Uterus (tissue), 4 donors: ENCODE data around the gene RAB14. TPM values are rescaled to one million over a fixed set of nuclear protein-coding genes. Genes with fewer than 3 reads are reported as not detected.

Source experiments
- DNase-seq, 2 donors: peaks; one replicate each; pipeline ENCODE4 v3.0.0-alpha.2; 2019 to 2020
- H3K27ac ChIP-seq, 2 donors: fragments of 200-600 bp; sonication (generic); 1 replicate in 1 of 2; 2 replicates in 1 of 2; pipeline ENCODE4 v1.5.1; 2016 to 2018
- H3K27me3 ChIP-seq, 2 donors: fragments of 200-600 bp; sonication (generic); one replicate each; pipeline ENCODE4 v1.5.1; 2018 to 2019; ENCODE audit warnings: control low read depth in 1 of 2
- H3K36me3 ChIP-seq, 2 donors: fragments of 200-600 bp; sonication (generic); one replicate each; pipeline ENCODE4 v1.5.1; 2019; ENCODE audit warnings: control low read depth in 1 of 2
- H3K4me1 ChIP-seq, 2 donors: fragments of 200-600 bp; sonication (generic); one replicate each; pipeline ENCODE4 v1.5.1; 2018 to 2019; ENCODE audit warnings: control low read depth in 1 of 2
- H3K4me3 ChIP-seq, 2 donors: fragments of 200-600 bp; sonication (generic); 1 replicate in 1 of 2; 2 replicates in 1 of 2; pipeline ENCODE4 v1.5.1; 2018 to 2019; ENCODE audit warnings: mild to moderate bottlenecking in 1 of 2
- H3K9me3 ChIP-seq, 2 donors: fragments of 200-600 bp; sonication (generic); one replicate each; pipeline ENCODE4 v1.5.1; 2019; ENCODE audit warnings: control low read depth in 1 of 2
- CTCF ChIP-seq, 4 experiments: fragments of 200-600 bp in 2 of 4; fragments of 450-650 bp in 2 of 4; sonication (generic) in 2 of 4; IDR thresholded peaks; one replicate each; pipeline ENCODE4 v1.5.1; 2016 to 2019; ENCODE audit warnings: antibody characterized with exemption in 4 of 4, mild to moderate bottlenecking in 2 of 4, moderate library complexity in 1 of 4
- POLR2A ChIP-seq, 2 donors: fragments of 450-650 bp; IDR thresholded peaks; one replicate each; pipeline ENCODE4 v1.6.1; 2016; ENCODE audit warnings: antibody characterized with exemption in 2 of 2, mild to moderate bottlenecking in 1 of 2, moderate library complexity in 1 of 2
- intact Hi-C: fragments of 100-400 bp; cut with DNase I; formaldehyde crosslinking; loops from one replicate; pipeline ENCODE4 v1.15.1; 2023; ENCODE audit warnings: low total_unique reads
- total RNA-seq, 4 donors: library from RNA; depleted of rRNA in 3 of 4; stranded (reverse); fragments of >200 nt in 3 of 4; gene quantifications; one replicate each; pipeline versions ENCODE4 v1.1.0 to v1.2.4, GENCODE V29; 2014 to 2023
- donor health status: DM: yes; HTN: yes; CAD: no.

The RAB14 gene
- total RNA-seq, 4 donors from 2014 or later: 13.6 to 69.0 (median 52.9) TPM

- Histone ChIP-seq H3K4me3 (no peak overlapping the region), H3K9me3 (no peaks in the 10 kb centered on the region), H3K36me3 (no peaks in the 10 kb centered on the region), H3K27ac (no peak overlapping the region), H3K4me1 (peaks cover 6 to 8% of the 10 kb centered on the region in 2 donors), H3K27me3 (no peaks in the 10 kb centered on the region)
- intact Hi-C loops: no loop called here
- no peak for TF ChIP-seq POLR2A (IDR thresholded peaks at IDR 0.05)
- TF ChIP-seq CTCF (IDR thresholded peaks at IDR 0.05): no peak
- no peak for DNase-seq
Measured at GRCh38 chr9:121187636-121188305, 13.9 kb downstream of the RAB14 start.

- DNase-seq: no peak
- Histone ChIP-seq H3K36me3 (no peaks in the 10 kb centered on the region), H3K9me3 (no peaks in the 10 kb centered on the region), H3K4me1 (peaks cover 4 to 5% of the 10 kb centered on the region in 2 donors), H3K27me3 (no peaks in the 10 kb centered on the region), H3K4me3 (no peak overlapping the region), H3K27ac (no peak overlapping the region)
- intact Hi-C loops: no loop called here
- TF ChIP-seq CTCF (IDR thresholded peaks at IDR 0.05) (no peak), POLR2A (IDR thresholded peaks at IDR 0.05) (no peak)
Measured at GRCh38 chr9:121185774-121186403, 15.8 kb downstream of the RAB14 start.

GRCh38 chr9:121185178-121185745 lies 16.4 kb downstream of the RAB14 start:
- DNase-seq: no peak
- no peak overlapping the region for H3K27ac ChIP-seq

GRCh38 chr9:121184463-121184862 lies 17.2 kb downstream of the RAB14 start:
- Histone ChIP-seq H3K27ac (no peak overlapping the region), H3K4me1 (no peaks in the 10 kb centered on the region)

More at GRCh38 chr9:121185178-121185745, 16.4 kb downstream of the RAB14 start:
- TF ChIP-seq CTCF (IDR thresholded peaks at IDR 0.05) (no peak), POLR2A (IDR thresholded peaks at IDR 0.05) (no peak)
- Histone ChIP-seq H3K4me3 (no peak overlapping the region), H3K4me1 (peaks cover 0 to 4% of the 10 kb centered on the region in 2 donors), H3K9me3 (no peaks in the 10 kb centered on the region), H3K36me3 (no peaks in the 10 kb centered on the region), H3K27me3 (no peaks in the 10 kb centered on the region)
- intact Hi-C loops: no loop called here

More at GRCh38 chr9:121184463-121184862, 17.2 kb downstream of the RAB14 start:
- H3K36me3 ChIP-seq: no peaks in the 10 kb centered on the region
- TF ChIP-seq POLR2A (IDR thresholded peaks at IDR 0.05): no peak
- TF ChIP-seq CTCF (IDR thresholded peaks at IDR 0.05): no peak
- no peak for DNase-seq
- no peaks in the 10 kb centered on the region for H3K9me3 ChIP-seq
- intact Hi-C loops: no loop called here
- H3K4me3 ChIP-seq: no peak overlapping the region
- H3K27me3 ChIP-seq: no peaks in the 10 kb centered on the region
